Aortic smooth muscle cell (primary cell): ENCODE measurements around the gene SMCO2. TPM values are rescaled to one million over a fixed set of nuclear protein-coding genes. Genes with fewer than 3 reads are reported as not detected.

ENCODE experiments used
- total RNA-seq: library from RNA; depleted of rRNA; stranded (reverse); fragments of >200 nt; gene quantifications from 2 replicates; pipeline ENCODE4 v1.2.3, GENCODE V29; 2014

The SMCO2 gene
- 0.06 and 0.13 TPM in 2 replicates for total RNA-seq

DNA sequence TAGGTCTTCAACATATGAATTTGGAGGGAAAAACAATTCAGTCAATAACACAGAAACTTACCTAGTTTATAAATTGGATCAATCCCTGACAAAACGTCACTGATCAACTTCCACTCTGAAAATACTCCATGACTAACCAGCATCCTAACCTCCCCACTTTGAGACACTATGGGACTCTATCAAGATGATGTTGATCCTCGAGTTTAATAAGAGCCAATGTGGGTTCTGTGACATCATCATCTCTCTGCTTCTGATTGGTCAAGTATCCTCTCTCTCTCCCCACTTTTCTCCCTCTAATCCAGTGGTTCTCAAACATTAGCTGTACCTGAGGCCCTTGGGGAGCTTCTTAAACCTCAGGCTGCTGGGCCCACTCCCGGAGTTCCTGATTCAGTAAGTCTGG is at the start of gene SMCO2:
TSS of gene SMCO2 (plus strand) at position 301 of the 400 bp plus-strand sequence. CDS start 23,896 bp downstream, outside the sequence.

DNA sequence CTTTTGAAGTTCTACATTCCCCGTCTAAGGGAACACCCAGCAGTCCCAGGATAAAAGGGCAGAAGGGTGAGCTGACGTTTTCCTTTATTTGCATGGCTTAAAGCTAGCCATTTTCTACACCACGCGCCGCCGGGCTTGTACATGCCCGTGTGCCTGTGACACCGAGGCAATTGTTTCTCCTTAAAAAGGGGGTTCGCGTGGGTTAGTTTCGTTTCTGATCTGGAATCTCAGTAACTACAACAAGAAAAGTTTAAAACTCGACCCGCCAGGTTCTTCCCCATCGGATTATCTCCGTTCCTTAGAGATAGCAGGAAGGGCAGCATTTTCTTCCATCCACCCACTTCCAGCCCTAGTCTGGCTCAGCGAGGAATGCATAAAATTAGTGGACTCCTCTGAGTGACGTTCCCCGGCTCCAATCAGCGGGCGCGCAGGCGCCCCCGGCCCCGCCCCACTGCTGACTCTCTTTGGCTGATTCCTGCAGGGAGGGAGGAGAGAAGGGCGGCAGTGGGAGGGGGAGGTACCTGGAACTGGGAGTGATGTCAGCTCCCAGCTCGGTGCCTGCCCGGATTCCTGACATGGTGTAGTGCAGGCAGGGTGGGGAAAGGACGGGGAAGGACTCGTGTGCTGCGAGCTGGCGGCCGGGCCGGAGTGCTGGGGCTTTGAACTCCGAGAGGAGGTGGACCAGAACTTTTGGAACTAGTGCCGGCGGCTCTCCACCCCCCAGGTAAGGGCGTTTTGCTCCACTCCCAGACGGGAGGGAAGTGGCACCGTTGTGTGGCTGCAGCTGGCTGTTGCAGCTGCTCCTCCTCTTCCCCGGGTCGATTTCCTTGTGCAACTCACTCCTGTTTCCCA is 77.3 kb downstream of the SMCO2 start, which contains the start of gene PPFIBP1:
TSS of gene PPFIBP1 (plus strand) at position 565 of the 852 bp plus-strand sequence. CDS start 109,191 bp downstream, outside the sequence.

Other genes with a start within 250 kb of the SMCO2 start
- 24.6 and 60.3 TPM in 2 replicates for gene STK38L, start 202.4 kb upstream of the SMCO2 start, total RNA-seq
- gene BMAL2, start 113.9 kb upstream of the SMCO2 start, total RNA-seq: 45.2 and 48.9 TPM in 2 replicates
- 142 and 154 TPM in 2 replicates for gene PPFIBP1, start 77.5 kb downstream of the SMCO2 start, total RNA-seq
- gene REP15, start 249.7 kb downstream of the SMCO2 start, total RNA-seq: 1.3 and 2.7 TPM in 2 replicates